Activated CD4-positive, alpha-beta T cell treated with anti-CD3 and anti-CD28 coated beads for 4 hours (primary cell): ENCODE measurements around the gene CHP1.
"Not testable (repeated sequence)": the region's sequence is repeated elsewhere in the genome, so short reads cannot be mapped to it uniquely, and the experiment has no call there.

Source experiments
- DNase-seq, 2 donors: peaks; one replicate each; pipeline ENCODE4 v3.0.0-alpha.2; 2020

Gene CHP1

DNA sequence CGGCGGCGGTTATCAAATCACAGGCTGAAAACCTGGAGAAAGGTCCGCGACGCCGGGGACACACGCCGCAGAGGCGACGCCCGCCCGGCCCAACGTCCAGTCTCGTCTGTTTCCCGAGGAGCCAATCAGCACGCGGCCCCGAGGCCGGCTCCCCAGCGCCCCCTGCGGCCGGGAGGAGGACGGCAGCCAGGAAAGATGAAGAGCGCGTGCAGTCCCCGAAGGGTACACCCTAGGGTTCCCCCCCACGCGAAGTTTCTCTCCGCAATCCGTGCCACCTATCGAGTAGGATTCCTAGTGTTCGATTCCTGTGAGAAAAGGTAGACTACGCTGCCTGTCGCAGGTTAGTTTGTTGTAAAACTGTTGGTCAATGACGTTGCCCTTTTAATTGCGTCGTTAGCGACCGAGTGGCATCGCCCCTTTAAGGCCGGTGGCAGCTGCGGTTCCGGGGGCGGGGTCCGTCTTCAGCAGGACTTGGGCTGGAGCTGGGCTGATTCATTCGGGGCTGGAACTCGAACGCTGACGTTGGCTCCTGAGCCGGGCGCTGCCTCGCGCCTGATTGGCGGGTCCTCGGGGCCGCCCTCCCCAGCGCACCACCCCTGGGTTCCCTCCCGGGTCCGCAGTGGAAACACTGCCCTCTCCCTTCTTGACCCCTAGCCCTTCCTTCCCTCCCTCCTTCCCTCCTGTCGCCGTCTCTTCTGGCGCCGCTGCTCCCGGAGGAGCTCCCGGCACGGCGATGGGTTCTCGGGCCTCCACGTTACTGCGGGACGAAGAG lies at the start of gene CHP1, which contains the start of gene EXD1:
Gene CHP1 (plus strand): TSS at position 619 of the 772 bp plus-strand sequence. CDS start 115 bp downstream, at position 734.
Gene EXD1 (minus strand): TSS at position 108 of the 772 bp plus-strand sequence. CDS start 4,182 bp downstream, outside the sequence.
- DNase-seq: peak; percentile 94 to 95

DNA sequence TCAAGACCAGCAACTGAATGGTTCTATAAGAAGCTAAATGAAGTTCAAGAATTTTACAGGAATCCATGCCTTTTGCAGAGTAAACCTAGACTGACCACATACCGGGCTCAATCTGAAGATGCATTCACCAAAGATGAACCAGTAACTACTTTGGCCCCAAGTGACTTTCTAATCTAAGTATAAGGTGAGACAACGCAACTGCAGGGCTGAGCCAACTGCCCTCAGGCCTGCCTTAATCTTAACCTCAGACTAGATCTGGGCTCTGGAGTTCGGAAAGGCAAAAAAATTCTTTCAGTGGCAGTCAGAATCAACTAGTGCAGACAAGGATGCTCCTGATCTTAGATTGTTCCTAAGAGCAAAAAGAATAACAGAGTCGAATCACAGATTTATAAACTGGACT lies 48.8 kb upstream of the CHP1 start:
- no peak for DNase-seq

DNA sequence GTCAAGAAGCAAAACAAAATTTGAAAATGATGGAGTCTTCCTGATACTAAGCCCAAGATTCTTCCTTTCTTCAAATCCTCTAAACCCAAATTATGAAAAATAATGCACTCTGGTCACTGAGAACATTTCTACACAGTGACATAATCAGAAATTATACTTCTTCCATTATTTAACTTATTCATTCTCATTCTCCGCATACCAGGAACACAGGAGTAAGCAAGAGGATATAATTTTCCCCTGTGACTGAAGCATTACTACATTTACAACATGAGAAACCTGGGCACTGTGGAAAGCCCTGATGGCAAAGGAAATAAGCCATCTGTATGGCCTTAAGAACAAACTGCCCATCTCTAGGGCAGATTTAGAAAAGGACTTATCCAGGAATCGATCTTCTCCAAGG lies 47.5 kb upstream of the CHP1 start:
- no peak for DNase-seq

DNA sequence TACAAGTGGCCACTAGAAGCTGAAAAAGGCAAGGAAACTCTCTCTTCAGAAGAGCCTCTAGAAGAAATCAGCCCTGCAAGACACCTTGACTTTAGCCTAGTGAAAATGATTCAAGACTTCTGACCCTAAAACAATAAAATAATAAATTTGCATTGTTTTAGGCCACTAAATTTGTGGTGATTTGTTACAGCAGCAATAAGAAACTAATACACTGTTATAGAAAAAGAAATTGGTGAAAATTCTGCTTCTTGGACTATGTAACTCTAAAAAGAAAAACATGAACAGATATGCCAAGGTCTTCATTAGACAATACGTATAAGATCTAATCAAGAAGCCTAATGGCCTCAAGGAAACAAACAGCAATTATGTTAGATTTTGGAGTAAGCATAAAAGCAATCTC lies 36.6 kb upstream of the CHP1 start:
- no peak for DNase-seq

DNA sequence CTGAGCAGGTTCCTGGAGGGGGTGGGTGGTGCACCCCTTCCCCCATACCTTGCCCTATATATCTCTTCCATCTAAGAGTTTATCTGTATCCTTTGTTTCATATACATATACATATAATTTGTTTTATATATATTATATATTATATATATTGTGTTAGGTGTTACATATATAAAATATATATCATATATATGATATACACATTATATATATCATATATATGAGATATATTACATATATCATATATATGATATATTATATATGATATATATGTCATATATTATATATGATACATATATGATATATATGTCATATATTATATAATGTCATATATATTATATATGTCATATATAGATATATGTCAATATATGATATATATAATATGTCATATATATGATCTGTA lies 31.6 kb upstream of the CHP1 start:
- DNase-seq: no peak

DNA sequence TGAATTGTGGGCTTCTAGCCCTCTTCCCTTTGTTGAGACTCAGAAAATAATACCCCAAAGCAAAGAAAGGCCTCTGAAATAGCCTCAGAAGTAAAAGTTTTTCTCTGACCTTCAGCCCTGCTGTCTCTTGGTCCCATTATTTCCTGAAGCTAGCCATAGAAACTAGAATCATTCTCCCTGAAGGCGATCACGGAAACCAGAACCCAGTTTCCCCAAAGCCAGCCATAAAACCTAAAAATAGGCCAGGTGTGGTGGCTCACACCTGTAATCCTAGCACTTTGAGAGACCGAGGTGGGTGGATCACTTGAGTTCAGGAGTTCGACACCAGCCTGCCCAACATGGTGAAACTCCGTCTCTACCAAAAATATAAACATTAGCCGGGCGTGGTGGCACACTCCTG lies 27.7 kb upstream of the CHP1 start:
- no peak for DNase-seq

DNA sequence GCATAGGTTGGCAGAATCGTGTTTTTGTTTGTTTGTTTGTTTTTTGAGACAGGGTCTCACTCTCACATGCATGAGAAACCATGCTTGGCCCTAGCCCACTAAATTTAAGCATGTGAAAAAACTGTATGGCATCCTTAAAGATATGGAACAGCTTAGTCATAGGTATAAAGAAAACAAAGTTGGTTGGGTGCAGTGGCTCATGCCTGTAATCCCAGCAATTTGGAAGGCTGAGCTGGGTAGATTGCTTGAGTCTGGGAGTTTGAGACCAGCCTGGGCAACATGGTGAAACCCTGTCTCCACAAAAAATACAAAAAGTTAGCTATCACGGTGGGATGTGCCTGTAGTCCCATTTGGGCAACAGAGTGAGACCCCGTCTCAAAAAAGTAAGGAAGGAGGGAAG lies 25.8 kb upstream of the CHP1 start:
- no peak for DNase-seq

DNA sequence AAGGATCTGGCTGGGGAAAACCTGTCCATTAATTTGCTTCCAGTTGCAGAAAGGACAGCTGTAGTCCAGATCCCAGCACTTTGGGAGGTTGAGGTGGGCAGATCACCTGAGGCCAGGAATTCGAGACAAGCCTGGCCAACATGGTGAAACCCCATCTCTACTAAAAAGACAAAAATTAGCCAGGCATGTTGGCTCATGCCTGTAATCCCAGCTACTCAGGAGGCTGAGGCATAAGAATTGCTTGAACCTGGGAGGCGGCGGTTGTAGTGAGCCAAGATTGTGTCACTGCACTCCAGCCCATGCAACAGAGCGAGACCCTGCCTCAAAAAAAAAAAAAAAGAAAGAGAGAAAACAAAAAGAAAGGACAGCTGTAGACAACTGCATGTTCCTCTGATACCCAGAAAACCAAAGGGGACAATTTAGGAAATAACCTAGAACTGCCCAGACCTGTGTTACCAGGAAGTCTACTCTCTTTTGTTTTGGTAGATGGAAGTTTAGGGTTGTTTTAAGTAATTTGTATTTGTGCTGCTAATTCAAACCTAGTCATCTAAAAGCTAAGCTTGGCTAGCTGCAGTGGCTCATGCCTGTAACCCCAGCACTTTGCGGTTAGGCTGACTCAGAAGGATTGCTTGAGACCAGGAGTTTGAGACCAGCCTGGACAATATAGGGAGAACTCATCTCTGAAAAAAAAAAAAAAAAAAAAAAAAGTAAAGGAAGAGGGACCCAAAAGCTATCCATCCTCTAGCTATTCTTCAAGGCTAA lies 23.2 kb upstream of the CHP1 start:
- DNase-seq: no peak

DNA sequence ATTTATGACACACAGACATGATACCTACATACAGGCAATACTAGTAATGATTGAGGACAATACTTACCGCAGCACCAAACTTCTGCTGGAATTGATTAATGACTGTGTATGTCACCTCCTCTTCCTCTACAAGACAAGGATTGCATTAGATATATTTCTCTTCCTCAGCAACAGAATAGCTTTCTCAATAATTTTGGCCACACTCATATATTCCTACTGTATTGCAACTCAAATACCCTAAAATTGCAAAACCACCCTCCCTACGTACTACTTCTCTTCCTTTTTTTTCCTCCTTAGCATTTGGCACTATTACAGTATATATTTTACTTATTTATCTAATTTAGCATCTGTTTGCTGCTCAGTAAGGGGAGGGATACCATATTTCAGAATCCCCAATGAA lies 15.4 kb upstream of the CHP1 start:
- DNase-seq: no peak

DNA sequence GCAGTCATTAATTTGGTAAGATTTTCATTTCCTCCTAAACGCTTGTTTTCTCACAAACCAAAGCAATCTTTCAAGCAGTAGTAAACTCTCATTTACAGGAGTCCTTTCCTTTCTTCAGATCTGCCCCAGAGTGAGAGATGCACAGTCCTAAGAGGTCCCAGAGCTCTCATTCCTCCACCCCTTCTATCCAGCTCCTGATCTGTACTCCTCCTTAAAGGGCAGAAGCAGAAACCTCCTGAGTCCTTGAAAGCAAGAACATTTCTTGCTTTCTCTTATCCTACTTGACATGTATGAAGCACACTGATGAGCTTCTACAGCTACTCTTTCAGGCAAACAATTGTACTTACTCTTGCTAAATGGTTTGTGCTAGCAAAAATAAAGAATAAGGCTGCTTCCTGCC lies 12.2 kb upstream of the CHP1 start:
- DNase-seq: no peak

DNA sequence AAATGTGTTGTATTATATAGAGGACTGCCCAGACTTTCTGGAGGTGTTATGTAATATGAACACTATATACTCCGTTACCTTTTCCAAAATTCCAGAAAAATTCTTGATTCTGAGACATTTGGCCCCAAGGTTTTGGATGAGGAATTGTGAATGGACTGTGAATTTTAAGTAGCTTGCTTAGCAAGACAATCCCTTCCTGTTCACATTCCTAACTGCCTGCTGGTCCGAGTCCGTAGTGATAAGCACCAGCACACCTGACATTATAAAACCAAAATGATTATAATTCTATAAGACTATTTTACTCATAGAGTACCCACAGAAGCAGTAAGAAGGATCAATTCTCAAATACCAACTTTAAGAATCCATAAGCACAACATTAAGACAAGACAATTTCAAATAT lies 11.7 kb upstream of the CHP1 start:
- no peak for DNase-seq

DNA sequence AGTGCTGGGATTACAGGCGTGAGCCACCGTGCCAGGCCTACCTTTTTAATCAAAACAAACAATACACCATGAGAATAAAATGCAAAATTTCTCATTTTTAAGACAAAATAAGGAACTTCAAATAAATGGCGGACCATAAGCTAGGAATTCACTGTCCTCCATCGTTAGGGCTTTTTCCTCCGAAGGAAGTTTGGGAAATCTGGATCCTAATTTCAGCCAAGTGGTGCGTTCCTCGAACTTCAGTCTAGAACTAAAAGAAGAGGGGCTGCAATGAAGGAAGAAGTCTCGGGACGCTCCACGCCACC lies 771 bp upstream of the CHP1 start:
- DNase-seq: no peak

DNA sequence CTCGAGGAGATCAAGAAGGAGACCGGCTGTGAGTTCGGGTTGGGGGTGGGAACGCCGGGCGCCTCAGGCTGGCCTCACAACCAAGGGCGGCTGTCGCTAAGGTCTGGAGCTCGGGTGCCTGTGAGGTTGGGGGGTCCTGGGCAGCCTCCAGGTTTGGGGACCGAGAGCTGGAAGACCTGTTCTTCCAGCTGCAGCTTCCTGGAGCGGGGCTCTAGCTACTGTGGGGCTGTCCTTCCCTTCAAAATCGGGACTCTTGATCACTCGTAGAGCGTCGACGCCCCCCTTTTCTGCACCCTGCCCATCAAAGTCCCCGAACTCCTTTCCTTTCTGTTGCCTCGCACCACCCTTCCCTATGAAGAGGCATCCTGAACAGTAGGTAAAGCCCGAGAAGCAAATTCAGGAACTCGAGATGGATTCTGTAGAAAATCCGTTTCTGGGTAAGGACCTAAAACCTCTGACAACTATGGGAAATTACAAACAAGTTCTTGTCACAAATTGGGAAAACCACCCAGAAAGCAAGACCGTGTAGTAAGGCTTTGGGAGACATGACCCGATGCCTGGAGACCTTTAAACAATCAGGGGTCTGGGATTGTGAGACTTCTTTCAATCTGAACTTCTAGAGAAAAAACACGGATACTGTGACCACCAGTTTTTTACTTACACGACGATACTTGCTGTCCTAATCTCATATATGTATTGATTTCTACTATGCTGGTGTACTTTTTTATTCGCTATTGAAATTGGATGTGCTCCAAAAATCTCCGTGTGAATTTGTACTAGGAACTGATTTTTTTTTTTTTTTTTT lies 556 bp downstream of the CHP1 start:
- no peak for DNase-seq

DNA sequence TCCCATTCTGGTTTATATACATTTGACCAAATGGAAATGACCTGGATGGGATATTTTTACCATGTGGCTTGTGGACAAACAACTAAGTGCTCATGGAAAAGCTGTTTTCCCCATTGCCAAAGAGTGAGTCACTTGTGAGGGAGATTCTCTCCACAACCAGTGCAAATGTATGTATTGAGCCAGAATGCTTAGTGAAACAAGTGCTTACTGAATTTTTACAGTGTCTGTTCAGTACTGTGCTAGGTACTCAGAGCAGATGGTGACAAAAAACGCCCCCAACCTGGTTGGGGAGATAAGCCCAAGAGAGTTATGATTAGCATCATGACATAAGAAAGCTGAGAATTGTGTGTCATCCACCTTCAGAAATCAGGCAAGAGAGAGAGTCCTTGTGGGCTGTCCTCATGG lies 2.3 kb downstream of the CHP1 start:
- no peak for DNase-seq

DNA sequence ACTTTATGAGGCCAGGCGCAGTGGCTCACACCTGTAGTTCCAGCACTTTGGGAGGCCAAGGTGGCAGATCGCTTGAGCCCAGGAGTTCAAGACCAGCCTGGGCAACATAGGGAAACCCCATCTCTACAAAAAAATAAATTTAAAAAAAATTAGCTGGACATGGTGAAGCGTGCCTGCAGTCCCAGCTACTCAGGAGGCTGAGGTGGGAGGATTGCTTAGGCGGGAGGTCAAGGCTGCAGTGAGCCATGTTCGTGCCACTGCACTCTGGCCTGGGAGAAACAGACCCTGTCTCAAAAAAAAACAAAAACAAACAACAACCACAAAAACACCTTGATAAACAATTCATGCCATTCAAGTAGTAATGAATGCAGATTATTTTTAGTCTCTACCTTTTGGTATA lies 4.2 kb downstream of the CHP1 start:
- DNase-seq: not testable (repeated sequence)

DNA sequence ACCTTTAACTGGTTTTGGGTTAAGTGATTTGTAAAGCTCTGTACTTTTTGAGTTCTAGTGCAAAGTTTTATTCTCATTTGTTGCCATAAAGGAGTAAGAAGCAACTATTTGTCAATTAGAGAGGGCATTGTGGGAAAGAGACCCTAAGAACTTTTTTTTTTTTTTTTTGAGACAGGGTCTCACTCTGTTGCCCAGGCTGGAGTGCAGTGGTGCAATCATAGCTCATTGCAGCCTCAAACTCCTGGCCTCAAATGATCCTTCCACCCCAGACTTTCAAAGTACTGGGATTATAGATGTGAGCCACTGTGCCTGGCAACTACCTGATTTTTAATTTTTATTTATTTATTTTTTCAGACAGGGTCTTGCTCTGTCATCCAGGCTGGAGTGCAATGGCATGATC lies 4.9 kb downstream of the CHP1 start:
- no peak for DNase-seq

DNA sequence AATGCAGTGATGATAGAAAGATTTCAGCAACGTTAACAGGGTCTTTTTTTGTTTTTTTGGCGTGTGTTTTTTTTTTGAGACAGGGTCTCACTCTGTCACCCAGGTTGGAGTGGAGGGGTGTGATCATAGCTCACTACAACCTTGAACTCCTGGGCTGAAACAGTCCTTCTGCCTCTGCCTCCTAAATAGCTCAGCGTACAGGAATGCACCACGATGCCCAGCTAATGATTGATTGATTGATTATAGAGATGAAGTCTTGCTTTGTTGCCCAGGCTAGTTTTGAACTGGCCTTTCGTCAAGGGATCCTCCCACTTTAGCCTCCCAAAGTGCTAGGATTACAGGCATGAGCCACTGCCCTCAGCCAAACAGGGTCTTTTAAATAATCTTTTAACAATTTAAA lies 7.0 kb downstream of the CHP1 start:
- no peak for DNase-seq

DNA sequence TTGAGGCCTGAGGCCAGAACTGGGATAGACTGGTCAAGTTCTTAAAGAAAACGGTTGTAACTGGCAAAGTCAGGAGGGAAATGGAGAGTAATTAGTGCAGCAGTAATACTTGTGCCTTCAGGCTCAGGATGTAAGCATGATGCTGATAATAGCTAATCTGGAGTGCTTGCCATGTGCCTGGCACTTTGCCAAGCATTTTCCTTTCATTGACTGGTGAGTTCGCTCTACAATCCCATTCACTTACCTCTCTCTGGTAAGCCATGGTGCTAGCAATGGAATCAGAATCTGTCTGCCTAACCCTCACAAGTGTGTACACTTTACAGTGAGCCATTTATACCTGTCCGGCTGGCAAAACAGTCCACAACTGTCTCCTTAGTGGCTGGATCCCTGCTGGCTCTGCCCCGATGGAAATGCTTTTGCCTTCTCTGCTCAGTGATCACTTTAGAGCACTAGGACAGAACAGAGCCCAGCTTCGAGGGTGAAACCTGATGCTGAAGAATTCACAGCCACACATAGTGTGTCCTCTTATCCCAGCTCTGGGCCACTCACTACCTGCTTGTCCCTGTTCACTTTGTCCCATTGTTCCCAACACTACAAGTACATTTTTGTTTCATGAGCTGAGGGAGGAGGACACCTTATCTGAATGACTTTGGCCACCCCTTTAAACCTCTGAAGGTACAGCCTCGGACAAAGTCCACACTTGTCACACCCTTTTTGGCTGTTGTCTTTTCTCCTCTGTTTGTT lies 10.3 kb downstream of the CHP1 start:
- no peak for DNase-seq

DNA sequence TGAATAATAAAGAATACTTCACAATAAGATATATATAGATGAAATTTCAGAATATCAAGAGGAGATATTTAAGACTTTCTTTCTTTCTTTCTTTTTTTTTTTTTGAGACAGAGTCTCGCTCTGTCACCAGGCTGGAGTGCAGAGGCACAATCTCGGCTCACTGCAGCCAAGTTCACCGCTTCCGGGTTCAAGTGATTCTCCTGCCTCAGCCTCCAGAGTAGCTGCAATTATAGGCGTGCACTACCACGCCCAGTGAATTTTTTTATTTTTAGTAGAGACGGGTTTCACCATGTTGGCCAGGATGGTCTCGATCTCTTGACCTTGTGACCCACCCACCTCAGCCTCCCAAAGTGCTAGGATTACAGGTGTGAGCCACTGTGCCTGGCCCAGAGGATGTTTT lies 19.7 kb downstream of the CHP1 start:
- DNase-seq: not testable (repeated sequence)

DNA sequence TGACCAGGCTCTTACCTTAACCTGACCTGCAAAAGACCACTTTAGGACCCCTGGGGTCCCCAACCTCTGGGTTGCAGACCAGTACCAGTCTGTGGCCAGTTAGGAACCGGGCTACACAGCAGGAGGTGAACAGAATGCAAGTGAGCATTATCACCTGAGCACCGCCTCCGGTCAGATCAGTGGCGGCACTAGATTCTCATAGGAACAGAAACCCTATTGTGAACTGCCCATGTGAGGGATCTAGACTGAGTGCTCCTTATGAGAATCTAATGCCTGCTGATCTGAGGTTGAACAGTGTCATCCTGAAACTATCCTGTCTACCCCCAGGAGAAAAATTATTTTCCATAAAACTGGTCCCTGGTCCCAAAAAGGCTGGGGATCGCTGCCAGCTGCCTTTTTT lies 20.3 kb downstream of the CHP1 start:
- DNase-seq: no peak

DNA sequence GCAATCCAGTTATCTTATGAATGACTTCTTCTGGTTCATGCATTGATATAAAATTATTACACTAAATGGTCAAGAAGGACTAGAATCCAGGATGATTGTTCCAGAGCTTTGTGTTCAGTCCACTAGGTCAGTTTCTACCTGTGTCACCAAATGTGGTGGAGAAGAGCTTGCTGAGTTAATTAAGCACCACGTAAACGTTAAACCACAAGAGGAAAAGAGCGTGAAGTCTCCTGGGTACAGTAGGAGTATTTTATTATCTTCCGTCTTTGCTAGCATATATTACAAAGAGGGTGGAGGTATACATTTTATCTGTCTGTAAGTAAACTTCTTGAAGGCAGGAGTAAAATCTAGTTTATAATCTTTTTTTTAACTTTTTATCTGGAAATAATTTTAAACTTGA lies 23.5 kb downstream of the CHP1 start:
- no peak for DNase-seq

DNA sequence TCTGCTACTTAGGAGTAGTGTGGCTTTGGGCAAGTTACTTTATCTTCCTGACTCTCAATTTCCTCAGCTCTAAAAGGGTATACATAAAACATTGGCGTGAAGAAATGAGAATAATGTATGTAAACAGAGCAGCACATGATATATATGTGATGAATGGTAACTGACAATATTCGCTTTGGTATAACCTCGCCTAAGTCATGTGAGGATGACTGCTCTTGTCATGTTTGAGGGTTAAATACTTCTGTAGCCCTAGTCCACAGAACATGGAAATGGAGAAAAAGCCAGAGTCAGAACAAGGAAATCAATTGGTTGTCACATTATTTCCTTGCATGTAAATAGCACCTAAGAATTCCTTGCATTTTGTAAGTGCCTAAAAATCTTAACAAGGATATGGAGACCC lies 25.0 kb downstream of the CHP1 start:
- no peak for DNase-seq

DNA sequence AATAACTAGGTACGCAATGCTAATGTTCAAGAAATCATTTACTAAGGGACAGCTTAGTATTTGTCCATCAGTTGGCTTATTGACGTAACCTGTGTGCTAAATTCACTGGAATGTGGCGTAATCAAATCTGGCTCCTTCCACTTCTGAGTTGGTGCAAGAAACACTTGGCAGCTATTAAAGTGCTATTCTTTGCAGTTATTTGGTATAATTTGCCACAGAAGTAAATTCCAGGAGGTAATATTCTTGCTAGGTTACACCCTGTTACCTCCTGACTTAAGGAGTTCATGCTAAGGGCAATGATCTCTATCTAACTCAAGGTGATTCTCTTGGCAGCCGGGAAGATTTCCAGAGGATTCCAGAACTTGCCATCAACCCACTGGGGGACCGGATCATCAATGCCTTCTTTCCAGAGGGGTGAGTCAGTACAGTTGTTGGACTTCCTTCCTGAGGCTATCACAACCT lies 25.5 kb downstream of the CHP1 start:
- DNase-seq: no peak
